ENCODE results near the gene DPP10.

GRCh38 chr2:115694651-115695050, 1252.2 kb downstream of the DPP10 start:
- TF ChIP-seq TAF1 (IDR thresholded peaks at IDR 0.05; ENCODE audit: borderline replicate concordance, insufficient read depth, low read length) (no peak), FOXP2 (optimal IDR thresholded peaks at IDR 0.05; ENCODE audit: borderline replicate concordance, extremely low read depth, extremely low read length, insufficient read depth) (no peak), POLR2AphosphoS5 (IDR thresholded peaks at IDR 0.05; ENCODE audit: low read depth, low read length) (no peak), SIN3A (IDR thresholded peaks at IDR 0.05; ENCODE audit: borderline replicate concordance, insufficient read depth, low read length) (no peak), REST (IDR thresholded peaks at IDR 0.05; ENCODE audit: insufficient read depth in 1 of 2, low read depth in 2 of 2, low read length in 2 of 2) (no peak)
